Ramos (cell line): ENCODE measurements around the gene GCC1.

Experiments used
- in situ Hi-C: fragments of 300-500 bp; cut with MboI; formaldehyde crosslinking; loops from one replicate; pipeline ENCODE4 v1.14.3; 2022; ENCODE audit warnings: low sequenced_read_pairs; ENCODE audit not compliant: unreplicated experiment

GCC1 gene, protein sequence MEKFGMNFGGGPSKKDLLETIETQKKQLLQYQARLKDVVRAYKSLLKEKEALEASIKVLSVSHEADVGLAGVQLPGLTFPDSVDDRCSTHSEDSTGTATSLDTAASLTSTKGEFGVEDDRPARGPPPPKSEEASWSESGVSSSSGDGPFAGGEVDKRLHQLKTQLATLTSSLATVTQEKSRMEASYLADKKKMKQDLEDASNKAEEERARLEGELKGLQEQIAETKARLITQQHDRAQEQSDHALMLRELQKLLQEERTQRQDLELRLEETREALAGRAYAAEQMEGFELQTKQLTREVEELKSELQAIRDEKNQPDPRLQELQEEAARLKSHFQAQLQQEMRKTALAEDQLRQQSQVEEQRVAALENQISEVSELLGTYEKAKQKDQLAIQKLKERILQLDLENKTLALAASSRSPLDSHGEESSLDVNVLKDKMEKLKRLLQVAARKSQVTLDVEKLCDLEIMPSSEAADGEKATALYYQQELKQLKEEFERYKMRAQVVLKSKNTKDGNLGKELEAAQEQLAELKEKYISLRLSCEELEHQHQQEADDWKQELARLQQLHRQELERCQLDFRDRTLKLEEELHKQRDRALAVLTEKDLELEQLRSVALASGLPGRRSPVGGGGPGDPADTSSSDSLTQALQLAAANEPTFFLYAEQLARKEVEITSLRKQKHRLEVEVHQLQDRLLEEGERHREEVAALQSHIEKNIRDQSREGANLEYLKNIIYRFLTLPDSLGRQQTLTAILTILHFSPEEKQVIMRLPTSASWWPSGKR

GRCh38 chr7:127585044-127585953, at the start of gene GCC1:
GCC1 (minus strand) TSS chr7:127585596; CDS start chr7:127585182, 414 bp downstream.
- in situ Hi-C loops: no loop called here

GRCh38 chr7:127632276-127632910, 47.0 kb upstream of the GCC1 start:
- in situ Hi-C loops: no loop called here

- in situ Hi-C loops: no loop called here
Measured at GRCh38 chr7:127629268-127629854, 44.0 kb upstream of the GCC1 start.

DNA sequence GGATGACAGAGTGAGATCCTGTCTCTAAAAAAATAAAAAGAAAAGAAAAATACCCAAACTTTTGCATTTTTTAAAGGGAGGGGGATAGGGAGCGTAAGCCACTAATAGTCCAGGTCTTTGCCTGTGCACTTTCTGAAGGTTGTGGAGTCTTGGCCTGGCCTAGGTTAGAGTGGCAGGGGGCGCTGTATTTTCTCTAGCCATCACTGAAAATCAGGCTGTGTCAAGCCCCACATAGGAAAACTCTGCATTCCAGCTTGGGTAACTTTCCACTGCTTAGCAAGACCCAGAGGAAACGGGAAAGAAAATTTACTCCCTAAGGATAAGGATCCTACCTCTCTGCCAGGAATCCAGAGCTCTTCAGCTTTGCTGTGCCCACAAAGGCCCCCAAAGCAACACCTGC, 43.0 kb upstream of the GCC1 start:
- in situ Hi-C loops: no loop called here

DNA sequence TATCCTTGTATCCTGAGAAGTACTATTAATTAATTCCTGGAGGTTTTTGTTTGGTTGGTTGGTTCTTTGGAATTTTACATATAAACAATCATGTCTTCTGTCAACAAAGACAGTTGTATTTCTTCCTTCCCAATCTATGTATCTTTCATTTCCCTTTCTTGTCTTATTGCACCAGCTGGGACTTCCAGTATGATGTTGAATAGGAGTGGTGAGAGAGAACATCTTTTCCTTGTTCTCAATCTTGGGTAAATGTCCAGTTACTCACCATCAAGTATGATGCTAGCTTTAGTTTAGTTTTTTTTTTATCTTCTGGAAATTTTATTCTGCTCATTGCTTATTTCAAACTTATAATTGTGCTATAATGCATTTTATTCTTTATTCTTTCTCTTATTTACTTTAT, 39.9 kb upstream of the GCC1 start:
- in situ Hi-C loops: no loop called here

GRCh38 chr7:127620406-127621233, 35.2 kb upstream of the GCC1 start:
- in situ Hi-C loops: no loop called here

GRCh38 chr7:127619681-127620405, 34.4 kb upstream of the GCC1 start:
- in situ Hi-C loops: no loop called here

- in situ Hi-C loops: no loop called here
Measured at GRCh38 chr7:127618775-127619174, 33.4 kb upstream of the GCC1 start.

GRCh38 chr7:127618042-127618441, 32.6 kb upstream of the GCC1 start, which contains the start of gene PAX4:
PAX4 (minus strand) TSS chr7:127618142; CDS start chr7:127615928, 2,214 bp downstream.
- in situ Hi-C loops: no loop called here

GRCh38 chr7:127616724-127617123, 31.3 kb upstream of the GCC1 start:
- in situ Hi-C loops: no loop called here

DNA sequence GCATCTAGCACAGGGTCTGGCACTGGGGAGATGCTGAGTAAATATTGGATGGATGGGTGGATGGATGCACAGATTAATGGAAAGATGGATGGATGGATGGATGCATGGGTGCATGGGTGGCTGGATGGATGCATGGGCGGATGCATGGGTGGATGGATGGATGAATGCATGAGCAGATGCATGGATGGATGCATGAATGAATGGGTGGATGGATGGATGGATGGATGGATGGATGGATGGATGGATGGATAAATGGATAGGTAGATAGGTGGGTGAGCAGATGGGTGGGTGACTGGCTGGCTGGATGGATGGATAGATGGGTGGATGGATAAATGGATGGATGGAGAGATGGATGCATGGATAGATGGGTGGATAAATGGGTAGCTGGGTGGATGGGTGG, 26.9 kb upstream of the GCC1 start:
- in situ Hi-C loops: no loop called here

DNA sequence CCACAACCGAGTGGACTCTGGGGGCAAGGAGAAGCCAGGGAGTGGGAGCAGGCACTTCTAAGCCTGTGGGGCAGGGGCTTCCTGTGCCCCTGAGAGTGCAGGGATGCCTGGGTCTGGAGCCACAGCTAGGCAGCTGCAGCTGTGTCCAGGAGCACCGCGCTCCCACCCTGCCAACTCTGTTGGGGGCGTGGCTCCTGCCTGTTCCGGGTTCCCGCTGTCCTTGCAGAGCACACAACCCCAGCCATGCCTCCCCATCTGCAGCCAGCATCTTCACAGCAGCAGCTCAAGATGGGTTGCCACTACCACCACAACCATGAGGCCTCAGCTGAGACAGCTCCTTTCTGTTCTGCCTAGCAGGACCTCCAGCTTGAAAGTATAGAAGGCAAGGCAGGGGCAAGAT, 23.9 kb upstream of the GCC1 start:
- in situ Hi-C loops: no loop called here

GRCh38 chr7:127608446-127608845, 23.1 kb upstream of the GCC1 start:
- in situ Hi-C loops: no loop called here

DNA sequence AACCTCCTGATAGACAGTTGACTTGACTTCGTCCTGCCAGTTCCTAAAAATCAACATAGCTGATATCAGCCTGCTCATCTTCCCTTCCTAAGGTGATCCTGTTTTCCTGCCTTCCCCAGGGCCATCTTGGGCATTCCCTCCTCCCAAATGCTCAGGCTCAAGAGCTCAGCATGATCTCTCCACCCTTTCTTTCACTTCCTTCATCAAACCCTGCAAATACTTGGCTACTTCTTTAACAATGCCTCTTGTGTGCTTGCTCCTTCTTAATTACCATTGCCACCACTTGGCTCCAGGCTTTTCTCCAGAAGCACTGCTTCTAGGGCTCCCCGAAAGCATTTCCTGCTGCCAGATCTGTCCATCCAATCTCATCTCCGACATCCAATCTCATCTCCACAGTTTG, 15.5 kb upstream of the GCC1 start:
- in situ Hi-C loops: no loop called here

GRCh38 chr7:127598318-127598717, 12.9 kb upstream of the GCC1 start:
- in situ Hi-C loops: no loop called here

DNA sequence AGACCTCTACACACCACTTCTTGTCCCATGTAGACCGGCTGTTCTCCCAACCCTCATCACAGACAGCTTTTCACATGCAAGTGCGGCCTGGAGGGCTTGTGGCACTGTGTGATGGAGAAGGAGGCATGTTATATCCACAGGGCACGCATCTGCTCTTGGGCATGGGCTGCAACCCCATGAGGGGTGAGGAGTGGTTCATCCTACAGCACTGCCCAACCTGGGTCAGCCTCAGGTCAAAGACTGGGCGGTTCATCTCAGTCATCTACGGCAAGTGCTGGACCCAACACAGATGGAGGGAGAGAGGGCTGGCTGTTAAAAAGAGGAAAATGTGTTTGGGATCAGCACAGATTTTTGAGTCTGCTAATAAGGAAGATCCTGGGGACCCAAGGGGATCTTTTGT, 10.3 kb upstream of the GCC1 start:
- in situ Hi-C loops: no loop called here

DNA sequence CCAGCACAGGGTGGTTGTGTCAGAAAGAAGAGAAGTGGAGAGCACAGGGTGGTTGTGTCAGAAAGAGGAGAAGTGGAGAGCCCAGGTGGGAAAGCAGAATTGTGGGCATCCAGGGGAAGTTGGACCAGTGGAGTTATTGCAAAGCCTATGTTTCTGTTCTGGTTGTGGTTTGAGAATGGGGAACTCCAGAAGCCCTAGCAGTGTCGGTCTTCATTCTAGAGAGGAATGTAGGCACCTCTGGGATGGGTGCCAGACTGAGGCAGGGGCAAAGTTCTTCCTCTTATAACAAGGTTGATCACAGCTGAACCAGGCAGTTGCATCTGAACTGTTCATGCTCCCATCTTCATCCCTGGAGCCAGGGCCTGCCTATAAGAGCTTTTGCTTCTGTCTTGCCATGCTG, 9.1 kb upstream of the GCC1 start:
- in situ Hi-C loops: no loop called here

- in situ Hi-C loops: no loop called here
Measured at GRCh38 chr7:127592550-127592949, 7.2 kb upstream of the GCC1 start.
